NCI-H510A (cell line): Measurements from ENCODE around the gene CTSW.

Experiments
- DNase-seq: peaks from one replicate; lab custom pipeline; 2025; lab: John Stamatoyannopoulos, UW

The CTSW gene

DNA sequence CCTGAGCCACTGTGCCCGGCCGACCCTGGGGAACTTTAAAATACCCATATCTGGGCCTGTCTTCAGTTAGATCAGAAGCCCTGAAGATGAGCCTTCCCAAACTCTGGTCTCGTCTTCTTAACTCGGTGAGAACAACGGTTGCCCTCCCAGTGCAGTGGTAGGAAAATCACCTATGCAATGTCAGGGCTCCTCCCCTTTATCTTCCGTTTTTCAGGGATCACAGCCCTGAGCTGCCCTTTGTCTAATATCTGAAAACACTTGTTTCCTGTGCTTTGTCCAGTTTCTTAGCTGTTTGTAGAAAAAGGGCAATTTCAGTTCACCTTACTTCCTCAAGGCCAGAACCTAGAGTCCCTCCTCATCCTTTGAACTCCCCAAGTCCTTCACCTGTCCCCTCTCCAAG lies 49.0 kb downstream of the CTSW start:
- DNase-seq = no peak

DNA sequence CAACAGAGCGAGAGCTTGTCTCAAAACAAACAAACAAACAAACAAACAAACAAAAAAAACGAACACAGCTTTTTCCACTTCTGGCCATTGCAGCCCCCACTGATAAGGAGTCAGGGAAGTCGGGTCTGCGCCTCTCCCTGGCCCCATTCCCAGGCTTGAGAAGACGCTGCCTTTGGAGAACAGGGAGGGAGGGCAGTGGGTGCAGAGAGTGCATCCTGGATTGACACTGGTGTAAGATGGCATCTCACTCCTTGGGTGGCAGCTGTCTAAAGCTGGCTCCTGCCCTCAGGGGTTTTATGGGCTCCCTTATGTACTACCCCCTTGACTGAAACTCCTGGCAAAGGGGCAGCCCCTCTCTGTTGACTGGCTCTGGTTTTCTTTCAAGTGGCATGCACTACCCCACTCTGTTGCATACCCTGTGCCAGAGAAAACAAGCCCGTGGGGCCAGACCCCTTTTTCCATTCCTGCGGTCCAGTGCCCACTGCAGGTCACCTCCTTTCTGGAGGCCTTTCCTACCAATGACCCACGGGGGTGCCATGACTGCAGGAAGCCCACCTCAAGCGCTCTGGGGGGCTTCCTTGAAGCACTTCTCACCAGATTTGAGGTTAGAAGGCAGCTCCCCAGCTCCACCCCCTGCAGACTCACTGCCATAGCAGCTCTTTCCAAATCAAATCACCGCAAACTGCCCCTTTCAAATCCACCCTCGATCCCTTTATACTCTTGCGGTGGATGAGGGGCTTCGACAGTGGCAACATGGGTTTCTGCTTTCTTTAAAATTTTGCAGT lies 52.3 kb downstream of the CTSW start:
- no peak for DNase-seq

DNA sequence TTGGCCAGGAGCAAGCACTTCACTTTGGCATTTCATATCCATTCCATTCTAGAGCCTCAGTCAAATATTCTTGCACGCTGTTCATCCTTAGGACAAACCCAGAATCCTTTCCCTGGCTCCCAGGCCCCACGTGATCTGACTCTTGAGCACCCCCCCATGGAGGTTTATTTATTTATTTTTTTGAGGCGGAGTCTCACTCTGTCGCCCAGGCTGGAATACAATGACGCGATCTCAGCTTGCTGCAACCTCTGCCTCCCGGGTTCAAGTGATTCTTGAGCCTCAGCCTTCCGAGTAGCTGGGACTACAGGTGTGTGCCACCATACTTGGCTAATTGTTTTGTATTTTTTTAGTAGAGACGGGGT lies 52.9 kb downstream of the CTSW start:
- peak; percentile 41 for DNase-seq
